Measurements from ENCODE around the gene S1PR4.
A peak's percentile ranks its signal among the peaks of the same experiment; 100 is the strongest.

DNA sequence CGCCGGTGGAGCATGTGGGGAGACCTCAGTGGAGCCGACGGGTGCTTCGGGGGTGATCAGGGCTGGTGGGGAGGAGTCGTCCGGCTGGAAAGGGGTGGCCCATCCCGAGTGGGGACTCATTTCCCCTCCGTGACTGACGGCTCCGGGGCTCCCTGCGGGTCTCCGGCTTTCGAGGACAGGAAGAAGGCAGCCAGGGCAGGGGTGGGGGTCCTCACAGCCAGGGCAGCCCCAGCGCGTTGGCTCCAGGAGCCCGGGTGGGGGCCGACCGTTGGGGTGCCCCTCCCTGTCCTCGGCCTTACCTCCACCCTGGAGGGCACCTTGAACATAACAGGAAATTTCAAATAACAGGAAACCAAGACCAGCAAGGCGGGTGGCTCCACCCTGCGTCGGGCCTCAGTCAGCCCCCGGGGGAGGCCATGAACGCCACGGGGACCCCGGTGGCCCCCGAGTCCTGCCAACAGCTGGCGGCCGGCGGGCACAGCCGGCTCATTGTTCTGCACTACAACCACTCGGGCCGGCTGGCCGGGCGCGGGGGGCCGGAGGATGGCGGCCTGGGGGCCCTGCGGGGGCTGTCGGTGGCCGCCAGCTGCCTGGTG is at the start of gene S1PR4:
- TF ChIP-seq, protein P1, sequence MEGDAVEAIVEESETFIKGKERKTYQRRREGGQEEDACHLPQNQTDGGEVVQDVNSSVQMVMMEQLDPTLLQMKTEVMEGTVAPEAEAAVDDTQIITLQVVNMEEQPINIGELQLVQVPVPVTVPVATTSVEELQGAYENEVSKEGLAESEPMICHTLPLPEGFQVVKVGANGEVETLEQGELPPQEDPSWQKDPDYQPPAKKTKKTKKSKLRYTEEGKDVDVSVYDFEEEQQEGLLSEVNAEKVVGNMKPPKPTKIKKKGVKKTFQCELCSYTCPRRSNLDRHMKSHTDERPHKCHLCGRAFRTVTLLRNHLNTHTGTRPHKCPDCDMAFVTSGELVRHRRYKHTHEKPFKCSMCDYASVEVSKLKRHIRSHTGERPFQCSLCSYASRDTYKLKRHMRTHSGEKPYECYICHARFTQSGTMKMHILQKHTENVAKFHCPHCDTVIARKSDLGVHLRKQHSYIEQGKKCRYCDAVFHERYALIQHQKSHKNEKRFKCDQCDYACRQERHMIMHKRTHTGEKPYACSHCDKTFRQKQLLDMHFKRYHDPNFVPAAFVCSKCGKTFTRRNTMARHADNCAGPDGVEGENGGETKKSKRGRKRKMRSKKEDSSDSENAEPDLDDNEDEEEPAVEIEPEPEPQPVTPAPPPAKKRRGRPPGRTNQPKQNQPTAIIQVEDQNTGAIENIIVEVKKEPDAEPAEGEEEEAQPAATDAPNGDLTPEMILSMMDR (IDR thresholded peaks at IDR 0.05): peak in 2 of 6 experiments; percentile 13 to 30
- peak; percentile 21 to 36 for TF ChIP-seq POLR2A (IDR thresholded peaks at IDR 0.05)

Data from Peyer's patch (tissue), 4 donors.